Progenitor cell of endocrine pancreas (in vitro differentiated cells): Measurements from ENCODE around the gene KCTD17. TPM values are rescaled to one million over a fixed set of nuclear protein-coding genes. Genes with fewer than 3 reads are reported as not detected.

Experiments used
- DNase-seq: peaks from one replicate; pipeline ENCODE4 v3.0.0; 2021; ENCODE audit warnings: low spot score; ENCODE audit not compliant: unreplicated experiment
- H3K27ac Mint-ChIP-seq: 2 replicates; pipeline ENCODE4 v1.8.0; 2021; ENCODE audit warnings: mild to moderate bottlenecking, moderate library complexity, mixed read lengths
- H3K27me3 Mint-ChIP-seq: 2 replicates; pipeline ENCODE4 v1.8.0; 2021; ENCODE audit warnings: mixed read lengths
- H3K36me3 Mint-ChIP-seq: 2 replicates; pipeline ENCODE4 v1.8.0; 2022; ENCODE audit warnings: mixed read lengths; ENCODE audit not compliant: insufficient read depth
- H3K4me1 Mint-ChIP-seq: 2 replicates; pipeline ENCODE4 v1.8.0; 2021; ENCODE audit warnings: low read depth, mixed read lengths
- H3K4me3 Mint-ChIP-seq: 2 replicates; pipeline ENCODE4 v1.8.0; 2021; ENCODE audit warnings: low read depth, mild to moderate bottlenecking, moderate library complexity, mixed read lengths
- H3K9me3 Mint-ChIP-seq: 2 replicates; pipeline ENCODE4 v1.8.0; 2021; ENCODE audit warnings: low read depth, mixed read lengths
- CTCF ChIP-seq: fragments of 200-600 bp; sonication (generic); IDR thresholded peaks from one replicate; pipeline ENCODE4 v1.5.0; 2021; ENCODE audit warnings: antibody characterized with exemption, mild to moderate bottlenecking; ENCODE audit not compliant: unreplicated experiment
- total RNA-seq: library from RNA; stranded (reverse); gene quantifications from 2 replicates; pipeline ENCODE4 v1.2.1, GENCODE V29; 2021

KCTD17 gene
- total RNA-seq, 1 donor from 2014 or later = 38.8 TPM

GRCh38 chr22:37008365-37008764 lies 43.2 kb upstream of the KCTD17 start:
- TF ChIP-seq CTCF = no peak
- H3K27ac Mint-ChIP-seq = no peak overlapping the region
- no peak for DNase-seq
- H3K36me3 Mint-ChIP-seq = no peaks in the 10 kb centered on the region
- H3K27me3 Mint-ChIP-seq = peaks cover 22% of the 10 kb centered on the region
- H3K9me3 Mint-ChIP-seq = no peaks in the 10 kb centered on the region
- no peak overlapping the region for H3K4me3 Mint-ChIP-seq
- H3K4me1 Mint-ChIP-seq = no peaks in the 10 kb centered on the region

GRCh38 chr22:37009490-37009889 lies 42.1 kb upstream of the KCTD17 start:
- Mint-ChIP-seq H3K27ac (no peak overlapping the region), H3K36me3 (no peaks in the 10 kb centered on the region), H3K4me3 (no peak overlapping the region), H3K4me1 (peaks cover 1% of the 10 kb centered on the region), H3K27me3 (peaks cover 21% of the 10 kb centered on the region), H3K9me3 (no peaks in the 10 kb centered on the region)
- DNase-seq = no peak
- TF ChIP-seq CTCF = no peak

- peaks cover 21% of the 10 kb centered on the region for H3K27me3 Mint-ChIP-seq
- H3K4me3 Mint-ChIP-seq = no peak overlapping the region
- H3K36me3 Mint-ChIP-seq = peaks cover under 1% of the 10 kb centered on the region
- H3K4me1 Mint-ChIP-seq = peaks cover 5% of the 10 kb centered on the region
- H3K9me3 Mint-ChIP-seq = no peaks in the 10 kb centered on the region
- no peak for TF ChIP-seq CTCF
- no peak for DNase-seq
- no peak overlapping the region for H3K27ac Mint-ChIP-seq
These were observed 41.4 kb upstream of the KCTD17 start for GRCh38 chr22:37010174-37010573.

GRCh38 chr22:37010976-37011375 lies 40.6 kb upstream of the KCTD17 start:
- no peak overlapping the region for H3K27ac Mint-ChIP-seq
- peaks cover 17% of the 10 kb centered on the region for H3K27me3 Mint-ChIP-seq
- peaks cover 9% of the 10 kb centered on the region for H3K4me1 Mint-ChIP-seq
- H3K4me3 Mint-ChIP-seq = no peak overlapping the region
- DNase-seq = no peak
- no peaks in the 10 kb centered on the region for H3K9me3 Mint-ChIP-seq
- no peak for TF ChIP-seq CTCF
- peaks cover 1% of the 10 kb centered on the region for H3K36me3 Mint-ChIP-seq

- TF ChIP-seq CTCF = no peak
- H3K27ac Mint-ChIP-seq = no peak overlapping the region
- H3K36me3 Mint-ChIP-seq = peaks cover 1% of the 10 kb centered on the region
- no peak overlapping the region for H3K4me3 Mint-ChIP-seq
- H3K9me3 Mint-ChIP-seq = no peaks in the 10 kb centered on the region
- H3K27me3 Mint-ChIP-seq = peaks cover 12% of the 10 kb centered on the region
- H3K4me1 Mint-ChIP-seq = peaks cover 9% of the 10 kb centered on the region
- DNase-seq = no peak
These were observed 40.1 kb upstream of the KCTD17 start for GRCh38 chr22:37011472-37011871.
